HEK293 (cell line): Measurements from ENCODE around the gene SPATA25.

ENCODE experiments used
- BCL11A ChIP-seq: fragments of 450-650 bp; formaldehyde crosslinking; IDR thresholded peaks from 2 replicates; pipeline ENCODE4 v1.5.1; 2016; ENCODE audit warnings: low read depth, missing biosample characterization, missing genetic modification characterization
- HOXC10 ChIP-seq: sonication (generic); formaldehyde crosslinking; IDR thresholded peaks from 2 replicates; pipeline ENCODE4 v1.8.1; 2023; ENCODE audit warnings: mild to moderate bottlenecking, missing genetic modification reagents
- IKZF3 ChIP-seq: fragments of 450-650 bp; IDR thresholded peaks from 2 replicates; pipeline ENCODE4 v1.5.0; 2018; ENCODE audit warnings: missing biosample characterization, mild to moderate bottlenecking, missing genetic modification characterization, moderate library complexity
- REPIN1 ChIP-seq: fragments of 450-650 bp; formaldehyde crosslinking; IDR thresholded peaks from 2 replicates; pipeline ENCODE4 v1.5.1; 2017; ENCODE audit warnings: missing biosample characterization, missing genetic modification characterization, low read depth
- SALL2 ChIP-seq: fragments of 450-650 bp; formaldehyde crosslinking; IDR thresholded peaks from 2 replicates; pipeline ENCODE4 v1.5.0; 2017; ENCODE audit warnings: missing biosample characterization, mild to moderate bottlenecking, missing genetic modification characterization, borderline replicate concordance
- WT1 ChIP-seq: fragments of 450-650 bp; formaldehyde crosslinking; IDR thresholded peaks from 2 replicates; pipeline ENCODE4 v1.5.1; 2016; ENCODE audit warnings: missing biosample characterization, missing genetic modification characterization
- ZBTB7A ChIP-seq: fragments of 450-650 bp; formaldehyde crosslinking; IDR thresholded peaks from 2 replicates; pipeline ENCODE4 v1.5.1; 2016; ENCODE audit warnings: low read depth, missing biosample characterization, missing genetic modification characterization
- ZFP37 ChIP-seq: fragments of 450-650 bp; formaldehyde crosslinking; IDR thresholded peaks from 2 replicates; pipeline ENCODE4 v1.5.1; 2016; ENCODE audit warnings: missing biosample characterization, missing genetic modification characterization
- ZIC2 ChIP-seq: fragments of 450-650 bp; formaldehyde crosslinking; IDR thresholded peaks from 2 replicates; pipeline ENCODE4 v1.5.1; 2016; ENCODE audit warnings: missing biosample characterization, missing genetic modification characterization
- ZNF146 ChIP-seq: fragments of 450-650 bp; formaldehyde crosslinking; IDR thresholded peaks from 2 replicates; pipeline ENCODE4 v1.5.1; 2016; ENCODE audit warnings: missing biosample characterization, missing genetic modification characterization
- ZNF248 ChIP-seq: fragments of 450-650 bp; formaldehyde crosslinking; IDR thresholded peaks from 2 replicates; pipeline ENCODE4 v1.5.1; 2017; ENCODE audit warnings: missing biosample characterization, missing genetic modification characterization
- ZNF341 ChIP-seq: fragments of 450-650 bp; formaldehyde crosslinking; IDR thresholded peaks from 2 replicates; pipeline ENCODE4; 2016; ENCODE audit warnings: low read depth, missing biosample characterization, missing genetic modification characterization
- ZNF549 ChIP-seq: fragments of 450-650 bp; IDR thresholded peaks from 2 replicates; pipeline ENCODE4 v1.5.1; 2018; ENCODE audit warnings: missing biosample characterization, missing genetic modification characterization, mild to moderate bottlenecking, inconsistent platforms, moderate library complexity
- ZNF555 ChIP-seq: fragments of 450-650 bp; formaldehyde crosslinking; conservative IDR thresholded peaks from 2 replicates; pipeline ENCODE4 v1.5.1; 2017; ENCODE audit warnings: missing biosample characterization, mild to moderate bottlenecking, missing genetic modification characterization, inconsistent platforms
- ZNF560 ChIP-seq: fragments of 450-650 bp; formaldehyde crosslinking; IDR thresholded peaks from 2 replicates; pipeline ENCODE4 v1.5.1; 2017; ENCODE audit warnings: missing biosample characterization, missing genetic modification characterization, borderline replicate concordance
- TF ChIP-seq, protein P1 (sequence below): fragments of 450-650 bp; formaldehyde crosslinking; IDR thresholded peaks from 2 replicates; pipeline ENCODE4 v1.5.1; 2016; ENCODE audit warnings: missing biosample characterization, missing genetic modification characterization, borderline replicate concordance
- TF ChIP-seq, protein P2 (sequence below): fragments of 450-650 bp; formaldehyde crosslinking; IDR thresholded peaks from 2 replicates; pipeline ENCODE4 v1.5.1; 2016; ENCODE audit warnings: missing biosample characterization, missing genetic modification characterization, borderline replicate concordance
- TF ChIP-seq, protein P3 (sequence below): fragments of 450-650 bp; IDR thresholded peaks from 2 replicates; pipeline ENCODE4 v1.5.1; 2018; ENCODE audit warnings: missing biosample characterization, mild to moderate bottlenecking, missing genetic modification characterization
- TF ChIP-seq, protein P4 (sequence below): fragments of 450-650 bp; formaldehyde crosslinking; IDR thresholded peaks from 2 replicates; pipeline ENCODE4 v1.5.1; 2016; ENCODE audit warnings: missing biosample characterization, missing genetic modification characterization
- TF ChIP-seq, protein P5 (sequence below): fragments of 450-650 bp; formaldehyde crosslinking; conservative IDR thresholded peaks from 2 replicates; pipeline ENCODE4 v1.5.1; 2016; ENCODE audit warnings: low read depth, missing biosample characterization, missing genetic modification characterization
- TF ChIP-seq, protein P6 (sequence below): fragments of 450-650 bp; formaldehyde crosslinking; IDR thresholded peaks from 2 replicates; pipeline ENCODE4 v1.5.1; 2016; ENCODE audit warnings: missing biosample characterization, missing genetic modification characterization
- TF ChIP-seq, protein P7 (sequence below): fragments of 450-650 bp; formaldehyde crosslinking; IDR thresholded peaks from 2 replicates; pipeline ENCODE4 v1.5.1; 2017; ENCODE audit warnings: missing biosample characterization, missing genetic modification characterization

SPATA25 gene

DNA sequence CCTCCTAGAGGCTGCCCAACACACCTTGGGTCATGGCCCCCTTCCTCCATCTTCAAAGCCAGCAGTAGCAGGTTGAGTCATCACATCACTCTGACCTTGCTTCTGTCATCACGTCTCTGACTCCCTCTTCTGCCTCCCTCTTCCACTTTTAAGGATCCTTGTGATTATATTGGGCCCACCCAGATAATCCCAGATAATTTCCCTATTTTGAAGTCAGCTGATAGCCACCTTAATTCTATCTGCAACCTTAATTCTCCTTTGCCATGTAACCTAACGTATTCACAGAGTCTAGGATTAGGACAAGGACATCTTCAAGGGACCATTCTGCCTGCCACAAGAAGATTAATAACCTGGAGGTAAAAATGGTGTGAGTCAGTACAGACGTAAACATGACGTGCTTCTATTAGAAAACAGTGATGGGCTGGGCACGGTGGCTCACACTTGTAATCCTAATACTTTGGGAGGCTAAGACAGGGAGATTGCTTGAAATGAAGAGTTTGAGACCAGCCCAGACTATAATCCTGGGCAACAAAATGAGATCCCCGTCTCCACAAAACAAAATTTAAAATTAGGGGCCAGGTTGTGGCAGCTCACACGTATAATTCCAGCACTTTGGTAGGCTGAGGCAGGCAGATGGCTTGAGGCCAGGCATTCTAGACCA lies 26.7 kb downstream of the SPATA25 start (continued):
- TF ChIP-seq ZNF146 (tag by site-specific recombination), result no peak
- TF ChIP-seq ZBTB7A (tag by site-specific recombination), result no peak
- TF ChIP-seq, protein P1, sequence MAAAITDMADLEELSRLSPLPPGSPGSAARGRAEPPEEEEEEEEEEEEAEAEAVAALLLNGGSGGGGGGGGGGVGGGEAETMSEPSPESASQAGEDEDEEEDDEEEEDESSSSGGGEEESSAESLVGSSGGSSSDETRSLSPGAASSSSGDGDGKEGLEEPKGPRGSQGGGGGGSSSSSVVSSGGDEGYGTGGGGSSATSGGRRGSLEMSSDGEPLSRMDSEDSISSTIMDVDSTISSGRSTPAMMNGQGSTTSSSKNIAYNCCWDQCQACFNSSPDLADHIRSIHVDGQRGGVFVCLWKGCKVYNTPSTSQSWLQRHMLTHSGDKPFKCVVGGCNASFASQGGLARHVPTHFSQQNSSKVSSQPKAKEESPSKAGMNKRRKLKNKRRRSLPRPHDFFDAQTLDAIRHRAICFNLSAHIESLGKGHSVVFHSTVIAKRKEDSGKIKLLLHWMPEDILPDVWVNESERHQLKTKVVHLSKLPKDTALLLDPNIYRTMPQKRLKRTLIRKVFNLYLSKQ (tag by site-specific recombination), result no peak
- no peak for TF ChIP-seq HOXC10 (CRISPR knock-in tag)
- TF ChIP-seq, protein P2, sequence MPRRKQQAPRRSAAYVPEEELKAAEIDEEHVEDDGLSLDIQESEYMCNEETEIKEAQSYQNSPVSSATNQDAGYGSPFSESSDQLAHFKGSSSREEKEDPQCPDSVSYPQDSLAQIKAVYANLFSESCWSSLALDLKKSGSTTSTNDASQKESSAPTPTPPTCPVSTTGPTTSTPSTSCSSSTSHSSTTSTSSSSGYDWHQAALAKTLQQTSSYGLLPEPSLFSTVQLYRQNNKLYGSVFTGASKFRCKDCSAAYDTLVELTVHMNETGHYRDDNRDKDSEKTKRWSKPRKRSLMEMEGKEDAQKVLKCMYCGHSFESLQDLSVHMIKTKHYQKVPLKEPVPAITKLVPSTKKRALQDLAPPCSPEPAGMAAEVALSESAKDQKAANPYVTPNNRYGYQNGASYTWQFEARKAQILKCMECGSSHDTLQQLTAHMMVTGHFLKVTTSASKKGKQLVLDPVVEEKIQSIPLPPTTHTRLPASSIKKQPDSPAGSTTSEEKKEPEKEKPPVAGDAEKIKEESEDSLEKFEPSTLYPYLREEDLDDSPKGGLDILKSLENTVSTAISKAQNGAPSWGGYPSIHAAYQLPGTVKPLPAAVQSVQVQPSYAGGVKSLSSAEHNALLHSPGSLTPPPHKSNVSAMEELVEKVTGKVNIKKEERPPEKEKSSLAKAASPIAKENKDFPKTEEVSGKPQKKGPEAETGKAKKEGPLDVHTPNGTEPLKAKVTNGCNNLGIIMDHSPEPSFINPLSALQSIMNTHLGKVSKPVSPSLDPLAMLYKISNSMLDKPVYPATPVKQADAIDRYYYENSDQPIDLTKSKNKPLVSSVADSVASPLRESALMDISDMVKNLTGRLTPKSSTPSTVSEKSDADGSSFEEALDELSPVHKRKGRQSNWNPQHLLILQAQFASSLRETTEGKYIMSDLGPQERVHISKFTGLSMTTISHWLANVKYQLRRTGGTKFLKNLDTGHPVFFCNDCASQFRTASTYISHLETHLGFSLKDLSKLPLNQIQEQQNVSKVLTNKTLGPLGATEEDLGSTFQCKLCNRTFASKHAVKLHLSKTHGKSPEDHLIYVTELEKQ (tag by site-specific recombination), result no peak
- TF ChIP-seq BCL11A (tag by site-specific recombination), result no peak; the same call in 1 of the 2 replicates
- no peak for TF ChIP-seq ZNF341 (tag by site-specific recombination)
- TF ChIP-seq, protein P3, sequence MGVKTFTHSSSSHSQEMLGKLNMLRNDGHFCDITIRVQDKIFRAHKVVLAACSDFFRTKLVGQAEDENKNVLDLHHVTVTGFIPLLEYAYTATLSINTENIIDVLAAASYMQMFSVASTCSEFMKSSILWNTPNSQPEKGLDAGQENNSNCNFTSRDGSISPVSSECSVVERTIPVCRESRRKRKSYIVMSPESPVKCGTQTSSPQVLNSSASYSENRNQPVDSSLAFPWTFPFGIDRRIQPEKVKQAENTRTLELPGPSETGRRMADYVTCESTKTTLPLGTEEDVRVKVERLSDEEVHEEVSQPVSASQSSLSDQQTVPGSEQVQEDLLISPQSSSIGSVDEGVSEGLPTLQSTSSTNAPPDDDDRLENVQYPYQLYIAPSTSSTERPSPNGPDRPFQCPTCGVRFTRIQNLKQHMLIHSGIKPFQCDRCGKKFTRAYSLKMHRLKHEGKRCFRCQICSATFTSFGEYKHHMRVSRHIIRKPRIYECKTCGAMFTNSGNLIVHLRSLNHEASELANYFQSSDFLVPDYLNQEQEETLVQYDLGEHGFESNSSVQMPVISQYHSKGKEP (tag by site-specific recombination), result no peak
- no peak for TF ChIP-seq ZIC2
- no peak for TF ChIP-seq SALL2 (tag by site-specific recombination)
- TF ChIP-seq, protein P4, sequence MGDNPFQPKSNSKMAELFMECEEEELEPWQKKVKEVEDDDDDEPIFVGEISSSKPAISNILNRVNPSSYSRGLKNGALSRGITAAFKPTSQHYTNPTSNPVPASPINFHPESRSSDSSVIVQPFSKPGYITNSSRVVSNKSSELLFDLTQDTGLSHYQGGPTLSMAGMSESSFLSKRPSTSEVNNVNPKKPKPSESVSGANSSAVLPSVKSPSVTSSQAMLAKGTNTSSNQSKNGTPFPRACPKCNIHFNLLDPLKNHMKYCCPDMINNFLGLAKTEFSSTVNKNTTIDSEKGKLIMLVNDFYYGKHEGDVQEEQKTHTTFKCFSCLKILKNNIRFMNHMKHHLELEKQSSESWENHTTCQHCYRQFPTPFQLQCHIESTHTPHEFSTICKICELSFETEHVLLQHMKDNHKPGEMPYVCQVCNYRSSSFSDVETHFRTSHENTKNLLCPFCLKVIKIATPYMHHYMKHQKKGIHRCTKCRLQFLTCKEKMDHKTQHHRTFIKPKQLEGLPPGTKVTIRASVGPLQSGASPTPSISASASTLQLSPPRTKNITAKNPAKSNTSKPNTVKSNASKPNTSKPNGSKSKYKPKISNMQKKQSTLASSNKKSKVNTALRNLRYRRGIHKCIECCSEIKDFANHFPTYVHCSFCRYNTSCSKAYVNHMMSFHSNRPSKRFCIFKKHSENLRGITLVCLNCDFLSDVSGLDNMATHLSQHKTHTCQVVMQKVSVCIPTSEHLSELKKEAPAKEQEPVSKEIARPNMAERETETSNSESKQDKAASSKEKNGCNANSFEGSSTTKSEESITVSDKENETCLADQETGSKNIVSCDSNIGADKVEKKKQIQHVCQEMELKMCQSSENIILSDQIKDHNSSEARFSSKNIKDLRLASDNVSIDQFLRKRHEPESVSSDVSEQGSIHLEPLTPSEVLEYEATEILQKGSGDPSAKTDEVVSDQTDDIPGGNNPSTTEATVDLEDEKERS (tag by site-specific recombination), result no peak
- TF ChIP-seq, protein P5, sequence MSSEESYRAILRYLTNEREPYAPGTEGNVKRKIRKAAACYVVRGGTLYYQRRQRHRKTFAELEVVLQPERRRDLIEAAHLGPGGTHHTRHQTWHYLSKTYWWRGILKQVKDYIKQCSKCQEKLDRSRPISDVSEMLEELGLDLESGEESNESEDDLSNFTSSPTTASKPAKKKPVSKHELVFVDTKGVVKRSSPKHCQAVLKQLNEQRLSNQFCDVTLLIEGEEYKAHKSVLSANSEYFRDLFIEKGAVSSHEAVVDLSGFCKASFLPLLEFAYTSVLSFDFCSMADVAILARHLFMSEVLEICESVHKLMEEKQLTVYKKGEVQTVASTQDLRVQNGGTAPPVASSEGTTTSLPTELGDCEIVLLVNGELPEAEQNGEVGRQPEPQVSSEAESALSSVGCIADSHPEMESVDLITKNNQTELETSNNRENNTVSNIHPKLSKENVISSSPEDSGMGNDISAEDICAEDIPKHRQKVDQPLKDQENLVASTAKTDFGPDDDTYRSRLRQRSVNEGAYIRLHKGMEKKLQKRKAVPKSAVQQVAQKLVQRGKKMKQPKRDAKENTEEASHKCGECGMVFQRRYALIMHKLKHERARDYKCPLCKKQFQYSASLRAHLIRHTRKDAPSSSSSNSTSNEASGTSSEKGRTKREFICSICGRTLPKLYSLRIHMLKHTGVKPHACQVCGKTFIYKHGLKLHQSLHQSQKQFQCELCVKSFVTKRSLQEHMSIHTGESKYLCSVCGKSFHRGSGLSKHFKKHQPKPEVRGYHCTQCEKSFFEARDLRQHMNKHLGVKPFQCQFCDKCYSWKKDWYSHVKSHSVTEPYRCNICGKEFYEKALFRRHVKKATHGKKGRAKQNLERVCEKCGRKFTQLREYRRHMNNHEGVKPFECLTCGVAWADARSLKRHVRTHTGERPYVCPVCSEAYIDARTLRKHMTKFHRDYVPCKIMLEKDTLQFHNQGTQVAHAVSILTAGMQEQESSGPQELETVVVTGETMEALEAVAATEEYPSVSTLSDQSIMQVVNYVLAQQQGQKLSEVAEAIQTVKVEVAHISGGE, result no peak
- no peak for TF ChIP-seq IKZF3 (tag by site-specific recombination)
- TF ChIP-seq, protein P6, sequence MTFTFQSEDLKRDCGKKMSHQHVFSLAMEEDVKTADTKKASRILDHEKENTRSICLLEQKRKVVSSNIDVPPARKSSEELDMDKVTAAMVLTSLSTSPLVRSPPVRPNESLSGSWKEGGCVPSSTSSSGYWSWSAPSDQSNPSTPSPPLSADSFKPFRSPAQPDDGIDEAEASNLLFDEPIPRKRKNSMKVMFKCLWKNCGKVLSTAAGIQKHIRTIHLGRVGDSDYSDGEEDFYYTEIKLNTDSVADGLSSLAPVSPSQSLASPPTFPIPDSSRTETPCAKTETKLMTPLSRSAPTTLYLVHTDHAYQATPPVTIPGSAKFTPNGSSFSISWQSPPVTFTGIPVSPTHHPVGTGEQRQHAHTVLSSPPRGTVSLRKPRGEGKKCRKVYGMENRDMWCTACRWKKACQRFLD (tag by site-specific recombination), result no peak
- TF ChIP-seq WT1, result peak; percentile 78
- no peak for TF ChIP-seq ZNF560 (tag by site-specific recombination)
- no peak for TF ChIP-seq ZFP37 (tag by site-specific recombination)
- TF ChIP-seq ZNF549 (tag by site-specific recombination), result no peak
- TF ChIP-seq, protein P7, sequence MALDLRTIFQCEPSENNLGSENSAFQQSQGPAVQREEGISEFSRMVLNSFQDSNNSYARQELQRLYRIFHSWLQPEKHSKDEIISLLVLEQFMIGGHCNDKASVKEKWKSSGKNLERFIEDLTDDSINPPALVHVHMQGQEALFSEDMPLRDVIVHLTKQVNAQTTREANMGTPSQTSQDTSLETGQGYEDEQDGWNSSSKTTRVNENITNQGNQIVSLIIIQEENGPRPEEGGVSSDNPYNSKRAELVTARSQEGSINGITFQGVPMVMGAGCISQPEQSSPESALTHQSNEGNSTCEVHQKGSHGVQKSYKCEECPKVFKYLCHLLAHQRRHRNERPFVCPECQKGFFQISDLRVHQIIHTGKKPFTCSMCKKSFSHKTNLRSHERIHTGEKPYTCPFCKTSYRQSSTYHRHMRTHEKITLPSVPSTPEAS (tag by site-specific recombination), result no peak
- no peak for TF ChIP-seq ZNF555 (tag by site-specific recombination)
- no peak for TF ChIP-seq REPIN1
- no peak for TF ChIP-seq ZNF248 (tag by site-specific recombination)
